DOHH2 (cell line): ENCODE measurements around the gene ADCY5.

Experiments
- H3F3A ChIP-seq: fragments of 200-600 bp; sonication (generic), shearing (Covaris generic); 2 replicates; pipeline ENCODE4 v1.6.0; 2016; ENCODE audit warnings: antibody characterized with exemption, mild to moderate bottlenecking; ENCODE audit not compliant: control insufficient read depth, insufficient read depth
- H3K27ac ChIP-seq: fragments of 200-600 bp; sonication (generic); 2 replicates; pipeline ENCODE4 v1.5.1; 2014; ENCODE audit warnings: low read depth, mild to moderate bottlenecking, low read length, moderate library complexity
- H3K27me3 ChIP-seq: fragments of 200-600 bp; sonication (generic); 2 replicates; pipeline ENCODE4 v1.6.1; 2014; ENCODE audit warnings: mild to moderate bottlenecking, low read length, mixed read lengths; ENCODE audit not compliant: control insufficient read depth
- H3K36me3 ChIP-seq: fragments of 200-600 bp; sonication (generic); 2 replicates; pipeline ENCODE4 v1.6.1; 2014; ENCODE audit warnings: mild to moderate bottlenecking, low read length, moderate library complexity, mixed read lengths; ENCODE audit not compliant: control insufficient read depth
- H3K4me1 ChIP-seq: fragments of 200-600 bp; sonication (generic); 2 replicates; pipeline ENCODE4 v1.6.1; 2014; ENCODE audit warnings: mild to moderate bottlenecking, low read length, mixed read lengths; ENCODE audit not compliant: control insufficient read depth
- H3K4me2 ChIP-seq: fragments of 200-600 bp; sonication (generic); 2 replicates; pipeline ENCODE4 v1.6.0; 2014; ENCODE audit warnings: mild to moderate bottlenecking, low read length, moderate library complexity
- H3K4me3 ChIP-seq: fragments of 200-600 bp; sonication (generic); 2 replicates; pipeline ENCODE4 v1.5.1; 2014; ENCODE audit warnings: mild to moderate bottlenecking, low read length, mixed read lengths
- H3K79me2 ChIP-seq: fragments of 200-600 bp; sonication (generic); 2 replicates; pipeline ENCODE4 v1.6.1; 2014; ENCODE audit warnings: mild to moderate bottlenecking, low read length, mixed read lengths; ENCODE audit not compliant: control insufficient read depth
- H3K9me2 ChIP-seq: fragments of 200-600 bp; sonication (generic); replicated peaks from 2 replicates; pipeline ENCODE4 v1.6.1; 2014; ENCODE audit warnings: mild to moderate bottlenecking, low read length, mixed read lengths; ENCODE audit not compliant: control insufficient read depth
- H3K9me3 ChIP-seq: fragments of 200-600 bp; sonication (generic); 2 replicates; pipeline ENCODE4 v1.6.1; 2014; ENCODE audit warnings: antibody characterized with exemption, low read length, mixed read lengths; ENCODE audit not compliant: control insufficient read depth, insufficient read depth
- H4K20me1 ChIP-seq: fragments of 200-600 bp; sonication (generic); 2 replicates; pipeline ENCODE4 v1.6.0; 2014; ENCODE audit warnings: low read depth, mild to moderate bottlenecking, antibody characterized with exemption, low read length, moderate library complexity; ENCODE audit not compliant: control insufficient read depth, insufficient read depth
- EZH2phosphoT487 ChIP-seq: fragments of 200-600 bp; sonication (generic); IDR thresholded peaks from 2 replicates; pipeline ENCODE4 v1.6.1; 2017; ENCODE audit warnings: borderline replicate concordance, mild to moderate bottlenecking, antibody characterized with exemption, low read length, moderate library complexity, mixed read lengths
- TF ChIP-seq, protein P1 (sequence below): fragments of 200-600 bp; sonication (generic); IDR thresholded peaks from one replicate; pipeline ENCODE4 v1.5.1; 2014; ENCODE audit warnings: antibody characterized with exemption, mild to moderate bottlenecking, low read depth, low read length; ENCODE audit not compliant: poor library complexity, severe bottlenecking

ADCY5 gene

GRCh38 chr3:123263941-123264340 is 184.9 kb downstream of the ADCY5 start:
- Histone ChIP-seq H3K27me3 (no peaks in the 10 kb centered on the region), H3F3A (no peaks in the 10 kb centered on the region), H3K4me1 (no peaks in the 10 kb centered on the region), H3K9me3 (no peaks in the 10 kb centered on the region), H3K4me2 (no peak overlapping the region), H3K27ac (no peak overlapping the region), H3K9me2 (no peaks in the 10 kb centered on the region), H3K79me2 (no peaks in the 10 kb centered on the region), H3K36me3 (peaks cover 8% of the 10 kb centered on the region; the same call in 1 of the 2 replicates), H3K4me3 (no peak overlapping the region), H4K20me1 (no peaks in the 10 kb centered on the region)
- no peak for TF ChIP-seq EZH2phosphoT487

- Histone ChIP-seq H3K9me2 (no peaks in the 10 kb centered on the region), H3K27me3 (no peaks in the 10 kb centered on the region), H3K9me3 (no peaks in the 10 kb centered on the region), H3K4me3 (no peak overlapping the region), H3K36me3 (peaks cover 4% of the 10 kb centered on the region; the same call in 1 of the 2 replicates), H3F3A (peaks cover 3% of the 10 kb centered on the region), H3K27ac (no peak overlapping the region), H4K20me1 (no peaks in the 10 kb centered on the region), H3K79me2 (no peaks in the 10 kb centered on the region), H3K4me1 (no peaks in the 10 kb centered on the region), H3K4me2 (no peak overlapping the region)
- no peak for TF ChIP-seq EZH2phosphoT487
- TF ChIP-seq, protein P1, sequence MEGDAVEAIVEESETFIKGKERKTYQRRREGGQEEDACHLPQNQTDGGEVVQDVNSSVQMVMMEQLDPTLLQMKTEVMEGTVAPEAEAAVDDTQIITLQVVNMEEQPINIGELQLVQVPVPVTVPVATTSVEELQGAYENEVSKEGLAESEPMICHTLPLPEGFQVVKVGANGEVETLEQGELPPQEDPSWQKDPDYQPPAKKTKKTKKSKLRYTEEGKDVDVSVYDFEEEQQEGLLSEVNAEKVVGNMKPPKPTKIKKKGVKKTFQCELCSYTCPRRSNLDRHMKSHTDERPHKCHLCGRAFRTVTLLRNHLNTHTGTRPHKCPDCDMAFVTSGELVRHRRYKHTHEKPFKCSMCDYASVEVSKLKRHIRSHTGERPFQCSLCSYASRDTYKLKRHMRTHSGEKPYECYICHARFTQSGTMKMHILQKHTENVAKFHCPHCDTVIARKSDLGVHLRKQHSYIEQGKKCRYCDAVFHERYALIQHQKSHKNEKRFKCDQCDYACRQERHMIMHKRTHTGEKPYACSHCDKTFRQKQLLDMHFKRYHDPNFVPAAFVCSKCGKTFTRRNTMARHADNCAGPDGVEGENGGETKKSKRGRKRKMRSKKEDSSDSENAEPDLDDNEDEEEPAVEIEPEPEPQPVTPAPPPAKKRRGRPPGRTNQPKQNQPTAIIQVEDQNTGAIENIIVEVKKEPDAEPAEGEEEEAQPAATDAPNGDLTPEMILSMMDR, result no peak
Observed at GRCh38 chr3:123262868-123263267, 186.0 kb downstream of the ADCY5 start.

- Histone ChIP-seq H3K4me2 (no peak overlapping the region), H3K9me2 (no peaks in the 10 kb centered on the region), H3F3A (peaks cover 3% of the 10 kb centered on the region), H3K4me3 (no peak overlapping the region), H3K79me2 (no peaks in the 10 kb centered on the region), H3K27ac (no peak overlapping the region), H3K9me3 (no peaks in the 10 kb centered on the region), H3K27me3 (no peaks in the 10 kb centered on the region), H3K36me3 (peaks cover 2% of the 10 kb centered on the region; the same call in 1 of the 2 replicates), H3K4me1 (no peaks in the 10 kb centered on the region), H4K20me1 (no peaks in the 10 kb centered on the region)
- TF ChIP-seq, protein P1, result no peak
- no peak for TF ChIP-seq EZH2phosphoT487
Observed at GRCh38 chr3:123262226-123262625, 186.7 kb downstream of the ADCY5 start.

DNA sequence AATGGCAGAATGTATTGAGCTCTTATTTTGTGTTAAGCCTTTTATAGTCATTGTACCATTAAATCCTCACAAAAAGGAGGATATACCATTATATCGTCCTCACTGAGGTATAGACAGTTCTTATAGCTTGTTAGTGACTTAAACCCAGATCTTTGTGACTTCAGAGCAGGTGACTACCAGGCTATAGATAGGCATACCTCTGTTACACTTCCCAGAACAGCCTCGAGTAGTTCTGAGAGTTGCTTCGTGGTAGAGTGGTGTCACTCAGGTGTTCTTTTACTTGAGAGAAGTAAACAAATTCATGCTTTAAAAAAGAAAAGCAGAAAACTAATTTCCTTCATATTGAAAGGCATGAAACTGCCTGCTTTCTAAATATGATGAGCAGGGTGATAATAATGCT is 187.2 kb downstream of the ADCY5 start:
- Histone ChIP-seq H3K79me2 (no peaks in the 10 kb centered on the region), H4K20me1 (no peaks in the 10 kb centered on the region), H3K4me3 (no peak overlapping the region), H3K27me3 (no peaks in the 10 kb centered on the region), H3K9me3 (no peaks in the 10 kb centered on the region), H3K27ac (no peak overlapping the region), H3K36me3 (peaks cover 2% of the 10 kb centered on the region; the same call in 1 of the 2 replicates), H3F3A (peaks cover 3% of the 10 kb centered on the region), H3K9me2 (no peaks in the 10 kb centered on the region), H3K4me1 (no peaks in the 10 kb centered on the region), H3K4me2 (no peak overlapping the region)
- TF ChIP-seq, protein P1, result no peak
- no peak for TF ChIP-seq EZH2phosphoT487
